PC-3 (cell line): ENCODE data around the gene RTKN2.

Experiments used
- EZH2 ChIP-seq: fragments of 300-600 bp; sonication (generic); IDR thresholded peaks from one replicate; pipeline ENCODE4 v1.6.1; 2017; ENCODE audit warnings: antibody characterized with exemption, mild to moderate bottlenecking, low read length; ENCODE audit not compliant: unreplicated experiment
- TF ChIP-seq, protein P1 (sequence below): fragments of 300-600 bp; sonication (generic); conservative IDR thresholded peaks from 2 replicates; pipeline ENCODE4 v1.5.1; 2017; ENCODE audit warnings: antibody characterized with exemption, low read depth, mild to moderate bottlenecking, low read length

DNA sequence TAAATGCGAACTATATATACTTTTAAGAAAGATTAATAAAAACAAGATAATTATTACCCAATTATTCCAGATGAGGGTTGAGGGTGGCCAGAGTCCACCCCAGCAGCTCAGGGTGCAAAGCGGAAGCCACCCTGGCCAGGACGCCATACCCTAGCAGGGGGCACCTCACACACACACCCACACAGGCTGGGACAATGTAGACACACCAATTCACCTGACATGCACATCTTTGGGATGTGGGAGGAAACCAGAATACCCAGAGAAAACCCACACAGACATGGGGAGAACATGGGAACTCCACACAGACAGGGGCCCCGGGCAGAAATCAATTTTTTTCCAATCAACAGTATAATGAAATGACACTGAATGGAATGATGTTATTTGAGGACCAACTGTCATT lies 86.0 kb downstream of the RTKN2 start:
- no peak for TF ChIP-seq EZH2
- TF ChIP-seq, protein P1, sequence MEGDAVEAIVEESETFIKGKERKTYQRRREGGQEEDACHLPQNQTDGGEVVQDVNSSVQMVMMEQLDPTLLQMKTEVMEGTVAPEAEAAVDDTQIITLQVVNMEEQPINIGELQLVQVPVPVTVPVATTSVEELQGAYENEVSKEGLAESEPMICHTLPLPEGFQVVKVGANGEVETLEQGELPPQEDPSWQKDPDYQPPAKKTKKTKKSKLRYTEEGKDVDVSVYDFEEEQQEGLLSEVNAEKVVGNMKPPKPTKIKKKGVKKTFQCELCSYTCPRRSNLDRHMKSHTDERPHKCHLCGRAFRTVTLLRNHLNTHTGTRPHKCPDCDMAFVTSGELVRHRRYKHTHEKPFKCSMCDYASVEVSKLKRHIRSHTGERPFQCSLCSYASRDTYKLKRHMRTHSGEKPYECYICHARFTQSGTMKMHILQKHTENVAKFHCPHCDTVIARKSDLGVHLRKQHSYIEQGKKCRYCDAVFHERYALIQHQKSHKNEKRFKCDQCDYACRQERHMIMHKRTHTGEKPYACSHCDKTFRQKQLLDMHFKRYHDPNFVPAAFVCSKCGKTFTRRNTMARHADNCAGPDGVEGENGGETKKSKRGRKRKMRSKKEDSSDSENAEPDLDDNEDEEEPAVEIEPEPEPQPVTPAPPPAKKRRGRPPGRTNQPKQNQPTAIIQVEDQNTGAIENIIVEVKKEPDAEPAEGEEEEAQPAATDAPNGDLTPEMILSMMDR, result no peak
